K562 (cell line): ENCODE data around the gene STK11. TPM values are rescaled to one million over a fixed set of nuclear protein-coding genes. Genes with fewer than 3 reads are reported as not detected.

ENCODE experiments used
- BCLAF1 ChIP-seq, 2 experiments: fragments of 450-650 bp in 1 of 2; IDR thresholded peaks; 2 replicates each; pipeline ENCODE4 v1.6.1; 2011 to 2017; ENCODE audit warnings: low read depth in 2 of 2, antibody characterized with exemption in 1 of 2, borderline replicate concordance in 1 of 2, low read length in 1 of 2, mild to moderate bottlenecking in 1 of 2, mixed read lengths in 1 of 2; ENCODE audit not compliant: control insufficient read depth in 1 of 2
- EHMT2 ChIP-seq: fragments of 450-650 bp; IDR thresholded peaks from 2 replicates; pipeline ENCODE4 v1.6.1; 2018; ENCODE audit warnings: antibody characterized with exemption
- EP300 ChIP-seq: IDR thresholded peaks from 2 replicates; pipeline ENCODE4 v1.6.1; 2012; ENCODE audit warnings: low read length, improper control_type of control experiment
- EP400 ChIP-seq: fragments of 450-650 bp; IDR thresholded peaks from 2 replicates; pipeline ENCODE4 v1.6.1; 2017; ENCODE audit warnings: antibody characterized with exemption, mild to moderate bottlenecking, moderate library complexity
- HMGXB4 ChIP-seq: sonication (generic); formaldehyde crosslinking; IDR thresholded peaks from 2 replicates; pipeline ENCODE4 v1.8.1; 2023; ENCODE audit warnings: mild to moderate bottlenecking, missing genetic modification reagents
- ILF3 ChIP-seq: fragments of 450-650 bp; IDR thresholded peaks from 2 replicates; pipeline ENCODE4 v1.6.1; 2018; ENCODE audit warnings: antibody characterized with exemption, mild to moderate bottlenecking, moderate library complexity, borderline replicate concordance
- MYC ChIP-seq, 2 experiments: fragments of 250-450 bp in 1 of 2; sonication (Bioruptor Pico) in 1 of 2; IDR thresholded peaks; 2 replicates each; pipeline versions ENCODE4 v1.5.1 to v1.6.1; 2012 to 2021; ENCODE audit warnings: low read depth in 2 of 2, borderline replicate concordance in 1 of 2, improper control_type of control experiment in 1 of 2, low read length in 1 of 2, mild to moderate bottlenecking in 1 of 2, moderate library complexity in 1 of 2
- NONO ChIP-seq, 2 experiments: fragments of 200-400 bp in 1 of 2; fragments of 450-650 bp in 1 of 2; formaldehyde crosslinking in 1 of 2; IDR thresholded peaks; 2 replicates each; pipeline ENCODE4 v1.6.1; 2017; ENCODE audit warnings: low read depth in 2 of 2, mild to moderate bottlenecking in 2 of 2, moderate library complexity in 2 of 2, low read length in 1 of 2
- PCBP1 ChIP-seq: fragments of 200-400 bp; formaldehyde crosslinking; IDR thresholded peaks from 2 replicates; pipeline ENCODE4 v1.6.1; 2018; ENCODE audit warnings: mild to moderate bottlenecking, low read depth, low read length; ENCODE audit not compliant: poor library complexity, severe bottlenecking
- SOX6 ChIP-seq: fragments of 450-650 bp; IDR thresholded peaks from 2 replicates; pipeline ENCODE4 v1.6.1; 2014; ENCODE audit warnings: mild to moderate bottlenecking
- SRSF1 ChIP-seq: fragments of 200-400 bp; formaldehyde crosslinking; IDR thresholded peaks from 2 replicates; pipeline ENCODE4 v1.6.1; 2017; ENCODE audit warnings: mild to moderate bottlenecking, low read depth, low read length, moderate library complexity
- ZNF212 ChIP-seq: fragments of 450-650 bp; formaldehyde crosslinking; IDR thresholded peaks from 2 replicates; pipeline ENCODE4 v1.4.0; 2020; ENCODE audit warnings: mild to moderate bottlenecking
- ZNF232 ChIP-seq: sonication (generic); formaldehyde crosslinking; IDR thresholded peaks from 2 replicates; pipeline ENCODE4 v1.8.0; 2022; ENCODE audit warnings: mild to moderate bottlenecking, missing genetic modification reagents
- ZNF239 ChIP-seq: fragments of 250-450 bp; sonication (Bioruptor Pico); IDR thresholded peaks from 2 replicates; pipeline ENCODE4 v1.4.0; 2020; ENCODE audit warnings: mild to moderate bottlenecking
- ZNF24 ChIP-seq: fragments of 450-650 bp; IDR thresholded peaks from 2 replicates; pipeline ENCODE4 v1.6.1; 2016
- ZNF444 ChIP-seq: fragments of 250-450 bp; sonication (Bioruptor Pico); IDR thresholded peaks from 2 replicates; pipeline ENCODE4 v1.4.0; 2020; ENCODE audit warnings: mild to moderate bottlenecking, moderate library complexity
- ZNF668 ChIP-seq: fragments of 250-450 bp; sonication (Bioruptor Pico); IDR thresholded peaks from 2 replicates; pipeline ENCODE4 v1.8.0; 2022; ENCODE audit warnings: mild to moderate bottlenecking, inconsistent platforms
- ZNF707 ChIP-seq: fragments of 250-450 bp; sonication (Bioruptor Pico); conservative IDR thresholded peaks from 2 replicates; pipeline ENCODE4 v1.8.0; 2022; ENCODE audit warnings: inconsistent platforms, mild to moderate bottlenecking, moderate library complexity
- ZNF778 ChIP-seq: fragments of 450-650 bp; formaldehyde crosslinking; IDR thresholded peaks from 2 replicates; pipeline ENCODE4 v1.4.0; 2020; ENCODE audit warnings: mild to moderate bottlenecking, moderate library complexity
- ZSCAN32 ChIP-seq: fragments of 450-650 bp; formaldehyde crosslinking; IDR thresholded peaks from 2 replicates; pipeline ENCODE4 v1.4.0; 2020; ENCODE audit warnings: mild to moderate bottlenecking, moderate library complexity
- polyA plus RNA-seq, 8 experiments: library from polyadenylated mRNA; depleted of rRNA in 4 of 8; stranded (reverse) in 5 of 8; unstranded in 3 of 8; fragments of >200 nt; fragmentation: Nextera tagmentation in 2 of 8; fragmentation: Illumina TruSeq in 1 of 8; extraction: Ambion mirVana in 2 of 8; extraction: Trizol in 1 of 8; gene quantifications; 2 replicates each; pipeline versions ENCODE4 v1.2.1 to v1.2.3, GENCODE V29; 2011 to 2014; ENCODE audit warnings: inconsistent platforms in 1 of 8, missing spikeins in 1 of 8
- total RNA-seq, 7 experiments: library from RNA; depleted of rRNA in 6 of 7; stranded (reverse); fragments of >200 nt in 6 of 7; fragmentation: Illumina TruSeq in 2 of 7; extraction: Trizol in 2 of 7; gene quantifications; 2 replicates each; pipeline versions ENCODE4 v1.2.1 to v1.2.3, GENCODE V29; 2011 to 2021; ENCODE audit warnings: low replicate concordance in 1 of 7
- TF ChIP-seq, protein P1 (sequence below), 3 experiments: fragments of 200-800 bp in 1 of 3; sonication (Bioruptor generic) in 1 of 3; sonication (generic) in 1 of 3; formaldehyde crosslinking in 1 of 3; IDR thresholded peaks; 2 replicates each; pipeline versions ENCODE4 v1.6.1 to v1.8.0; 2016 to 2022; ENCODE audit warnings: mild to moderate bottlenecking in 2 of 3, missing compliant biosample characterization in 2 of 3, missing genetic modification characterization in 2 of 3, missing genetic modification reagents in 1 of 3

Gene STK11
- total and polyA plus RNA-seq, 9 of the 15 experiments (the other 6 are each of a cell fraction or from before 2014, with no cell fraction given) = 0.15 to 96.5 (median 31.7) TPM

GRCh38 chr19:1243768-1244692 lies 38.5 kb downstream of the STK11 start (continued):
- TF ChIP-seq ZNF212 (CRISPR knock-in tag) (no peak), EHMT2 (no peak), ZNF707 (CRISPR knock-in tag) (no peak), ZNF668 (CRISPR knock-in tag) (no peak), HMGXB4 (CRISPR knock-in tag) (0 out of 2 replicates have a peak, but pooled peaks have one; percentile 48), PCBP1 (no peak), ILF3 (no peak), BCLAF1 (IDR thresholded peaks at IDR 0.05; ENCODE audit: borderline replicate concordance in 1 of 2, control insufficient read depth in 1 of 2, low read depth in 2 of 2, low read length in 1 of 2) (no peak), ZNF24 (no peak), EP400 (no peak), SRSF1 (no peak), ZSCAN32 (no peak), ZNF444 (CRISPR knock-in tag) (no peak), NONO (IDR thresholded peaks at IDR 0.05; ENCODE audit: low read depth in 2 of 2, low read length in 1 of 2) (no peak), ZNF239 (CRISPR knock-in tag) (no peak), ZNF778 (CRISPR knock-in tag) (no peak), EP300 (no peak), MYC (IDR thresholded peaks at IDR 0.05; ENCODE audit: low read depth, low read length) (peak; percentile 68; the same call in 1 of the 2 replicates), MYC (CRISPR knock-in tag; IDR thresholded peaks at IDR 0.05; ENCODE audit: borderline replicate concordance, low read depth) (no peak), SOX6 (no peak), ZNF232 (CRISPR knock-in tag) (no peak)
- TF ChIP-seq, protein P1, sequence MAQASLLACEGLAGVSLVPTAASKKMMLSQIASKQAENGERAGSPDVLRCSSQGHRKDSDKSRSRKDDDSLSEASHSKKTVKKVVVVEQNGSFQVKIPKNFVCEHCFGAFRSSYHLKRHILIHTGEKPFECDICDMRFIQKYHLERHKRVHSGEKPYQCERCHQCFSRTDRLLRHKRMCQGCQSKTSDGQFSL (CRISPR knock-in tag; IDR thresholded peaks at IDR 0.05) = peak; percentile 63; the same call in 1 of the 2 replicates
- TF ChIP-seq, protein P1 (tag; IDR thresholded peaks at IDR 0.05) = no peak
